HepG2 (cell line): ENCODE measurements around the gene PTH2. TPM values are rescaled to one million over a fixed set of nuclear protein-coding genes. Genes with fewer than 3 reads are reported as not detected.

Experiments
- BRCA1 ChIP-seq: sonication (generic); formaldehyde crosslinking; IDR thresholded peaks from 2 replicates; pipeline ENCODE4 v1.4.0; 2020; ENCODE audit warnings: missing genetic modification reagents
- CENPX ChIP-seq: sonication (generic); formaldehyde crosslinking; IDR thresholded peaks from 2 replicates; pipeline ENCODE4 v1.9.0; 2021; ENCODE audit warnings: mild to moderate bottlenecking, missing genetic modification reagents, moderate library complexity
- DPF2 ChIP-seq: sonication (generic); formaldehyde crosslinking; IDR thresholded peaks from 2 replicates; pipeline ENCODE4 v1.4.0; 2020; ENCODE audit warnings: mild to moderate bottlenecking, low read depth, missing genetic modification reagents, borderline replicate concordance
- EZH2 ChIP-seq: conservative IDR thresholded peaks from 2 replicates; pipeline ENCODE4 v1.6.1; 2012; ENCODE audit warnings: mild to moderate bottlenecking, low read depth, low read length, moderate library complexity
- NFIC ChIP-seq: IDR thresholded peaks from 2 replicates; pipeline ENCODE4 v1.6.1; 2012; ENCODE audit warnings: mild to moderate bottlenecking, low read length, inconsistent platforms
- SOX13 ChIP-seq, 3 experiments: fragments of 450-650 bp in 1 of 3; sonication (generic) in 1 of 3; formaldehyde crosslinking in 1 of 3; IDR thresholded peaks in 2 of 3; conservative IDR thresholded peaks in 1 of 3; 2 replicates each; pipeline versions ENCODE4 v1.5.0 to v1.6.1; 2016 to 2020; ENCODE audit warnings: antibody characterized with exemption in 1 of 3, mild to moderate bottlenecking in 1 of 3, missing compliant biosample characterization in 1 of 3, missing genetic modification reagents in 1 of 3, moderate library complexity in 1 of 3
- USF2 ChIP-seq, 2 experiments: sonication (generic) in 1 of 2; formaldehyde crosslinking in 1 of 2; IDR thresholded peaks; 2 replicates each; pipeline versions ENCODE4 v1.5.1 to v1.6.1; 2011 to 2020; ENCODE audit warnings: borderline replicate concordance in 1 of 2, low read depth in 1 of 2, low read length in 1 of 2, mild to moderate bottlenecking in 1 of 2, missing genetic modification reagents in 1 of 2, moderate library complexity in 1 of 2
- ZFP36L1 ChIP-seq: sonication (generic); formaldehyde crosslinking; IDR thresholded peaks from 2 replicates; pipeline ENCODE4 v1.8.0; 2022; ENCODE audit warnings: mild to moderate bottlenecking, missing genetic modification reagents, moderate library complexity
- ZNF18 ChIP-seq: sonication (generic); formaldehyde crosslinking; IDR thresholded peaks from 2 replicates; pipeline ENCODE4 v1.8.0; 2022; ENCODE audit warnings: mild to moderate bottlenecking, missing genetic modification reagents; ENCODE audit not compliant: insufficient replicate concordance
- ZNF891 ChIP-seq: sonication (generic); formaldehyde crosslinking; IDR thresholded peaks from 2 replicates; pipeline ENCODE4 v1.5.0; 2020; ENCODE audit warnings: mild to moderate bottlenecking, missing genetic modification reagents
- polyA plus RNA-seq, 8 experiments: library from polyadenylated mRNA; depleted of rRNA in 3 of 8; stranded (reverse) in 7 of 8; unstranded in 1 of 8; fragments of >200 nt; fragmentation: Illumina TruSeq in 4 of 8; extraction: Trizol in 4 of 8; gene quantifications; 2 replicates each; pipeline versions ENCODE4 v1.2.1 to v1.2.3, GENCODE V29; 2011 to 2016; ENCODE audit warnings: low read depth in 4 of 8, missing spikeins in 1 of 8, mixed read lengths in 1 of 8; ENCODE audit not compliant: insufficient read depth in 1 of 8
- total RNA-seq, 5 experiments: library from RNA; depleted of rRNA; stranded (reverse); fragments of >200 nt; fragmentation: Illumina TruSeq; extraction: Trizol; gene quantifications; 2 replicates each; pipeline ENCODE4 v1.2.3, GENCODE V29; 2016; ENCODE audit warnings: low read depth in 1 of 5
- TF ChIP-seq, protein P1 (sequence below): sonication (generic); formaldehyde crosslinking; IDR thresholded peaks from 2 replicates; pipeline ENCODE4 v1.5.0; 2020; ENCODE audit warnings: mild to moderate bottlenecking, missing genetic modification reagents, borderline replicate concordance
- TF ChIP-seq, protein P2 (sequence below): IDR thresholded peaks from 2 replicates; pipeline ENCODE4 v1.6.1; 2016; ENCODE audit warnings: mild to moderate bottlenecking, missing biosample characterization, missing genetic modification reagents
- TF ChIP-seq, protein P3 (sequence below): sonication (generic); formaldehyde crosslinking; IDR thresholded peaks from 2 replicates; pipeline ENCODE4 v1.4.0; 2020; ENCODE audit warnings: missing genetic modification reagents, borderline replicate concordance

The PTH2 gene
- total and polyA plus RNA-seq, 2 of the 13 experiments (the other 11 are each of a cell fraction or from before 2014, with no cell fraction given), result not detected

DNA sequence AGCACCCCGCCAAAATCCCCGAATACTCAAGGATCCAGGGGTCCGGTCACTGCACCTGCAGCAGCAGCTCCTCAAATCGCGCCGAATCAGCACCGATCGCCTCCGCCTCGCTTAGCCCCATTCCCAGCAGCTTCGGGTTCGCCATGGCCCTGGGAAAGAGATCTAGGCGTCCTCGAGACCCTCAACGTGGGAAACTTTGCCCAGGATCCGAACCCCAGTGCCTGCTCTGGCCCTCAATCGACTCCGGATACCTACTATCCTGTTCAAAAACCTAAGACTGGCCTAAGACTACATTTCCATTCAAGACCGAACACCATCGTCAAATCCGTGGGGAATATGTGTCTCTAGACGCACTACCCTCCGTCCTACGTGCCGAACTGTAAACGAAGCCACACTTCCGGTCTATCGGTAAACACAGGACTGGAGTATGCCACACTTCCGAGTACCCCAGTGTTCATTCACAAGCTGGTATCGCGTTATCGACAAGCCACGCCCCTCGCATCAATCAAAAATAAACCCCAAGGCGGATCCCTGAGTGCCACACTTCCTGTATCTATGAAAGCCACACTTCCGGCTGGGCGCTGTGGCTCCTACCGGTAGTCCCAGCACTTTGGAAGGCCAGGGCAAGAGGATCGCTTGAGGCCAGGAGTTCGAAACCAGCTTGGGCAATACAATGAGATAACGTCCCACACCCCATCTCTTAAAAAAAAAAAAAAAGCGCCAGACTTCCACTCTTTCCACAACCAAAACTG, 28.4 kb upstream of the PTH2 start, which contains the start of gene PIH1D1 (continued):
- TF ChIP-seq, protein P1, sequence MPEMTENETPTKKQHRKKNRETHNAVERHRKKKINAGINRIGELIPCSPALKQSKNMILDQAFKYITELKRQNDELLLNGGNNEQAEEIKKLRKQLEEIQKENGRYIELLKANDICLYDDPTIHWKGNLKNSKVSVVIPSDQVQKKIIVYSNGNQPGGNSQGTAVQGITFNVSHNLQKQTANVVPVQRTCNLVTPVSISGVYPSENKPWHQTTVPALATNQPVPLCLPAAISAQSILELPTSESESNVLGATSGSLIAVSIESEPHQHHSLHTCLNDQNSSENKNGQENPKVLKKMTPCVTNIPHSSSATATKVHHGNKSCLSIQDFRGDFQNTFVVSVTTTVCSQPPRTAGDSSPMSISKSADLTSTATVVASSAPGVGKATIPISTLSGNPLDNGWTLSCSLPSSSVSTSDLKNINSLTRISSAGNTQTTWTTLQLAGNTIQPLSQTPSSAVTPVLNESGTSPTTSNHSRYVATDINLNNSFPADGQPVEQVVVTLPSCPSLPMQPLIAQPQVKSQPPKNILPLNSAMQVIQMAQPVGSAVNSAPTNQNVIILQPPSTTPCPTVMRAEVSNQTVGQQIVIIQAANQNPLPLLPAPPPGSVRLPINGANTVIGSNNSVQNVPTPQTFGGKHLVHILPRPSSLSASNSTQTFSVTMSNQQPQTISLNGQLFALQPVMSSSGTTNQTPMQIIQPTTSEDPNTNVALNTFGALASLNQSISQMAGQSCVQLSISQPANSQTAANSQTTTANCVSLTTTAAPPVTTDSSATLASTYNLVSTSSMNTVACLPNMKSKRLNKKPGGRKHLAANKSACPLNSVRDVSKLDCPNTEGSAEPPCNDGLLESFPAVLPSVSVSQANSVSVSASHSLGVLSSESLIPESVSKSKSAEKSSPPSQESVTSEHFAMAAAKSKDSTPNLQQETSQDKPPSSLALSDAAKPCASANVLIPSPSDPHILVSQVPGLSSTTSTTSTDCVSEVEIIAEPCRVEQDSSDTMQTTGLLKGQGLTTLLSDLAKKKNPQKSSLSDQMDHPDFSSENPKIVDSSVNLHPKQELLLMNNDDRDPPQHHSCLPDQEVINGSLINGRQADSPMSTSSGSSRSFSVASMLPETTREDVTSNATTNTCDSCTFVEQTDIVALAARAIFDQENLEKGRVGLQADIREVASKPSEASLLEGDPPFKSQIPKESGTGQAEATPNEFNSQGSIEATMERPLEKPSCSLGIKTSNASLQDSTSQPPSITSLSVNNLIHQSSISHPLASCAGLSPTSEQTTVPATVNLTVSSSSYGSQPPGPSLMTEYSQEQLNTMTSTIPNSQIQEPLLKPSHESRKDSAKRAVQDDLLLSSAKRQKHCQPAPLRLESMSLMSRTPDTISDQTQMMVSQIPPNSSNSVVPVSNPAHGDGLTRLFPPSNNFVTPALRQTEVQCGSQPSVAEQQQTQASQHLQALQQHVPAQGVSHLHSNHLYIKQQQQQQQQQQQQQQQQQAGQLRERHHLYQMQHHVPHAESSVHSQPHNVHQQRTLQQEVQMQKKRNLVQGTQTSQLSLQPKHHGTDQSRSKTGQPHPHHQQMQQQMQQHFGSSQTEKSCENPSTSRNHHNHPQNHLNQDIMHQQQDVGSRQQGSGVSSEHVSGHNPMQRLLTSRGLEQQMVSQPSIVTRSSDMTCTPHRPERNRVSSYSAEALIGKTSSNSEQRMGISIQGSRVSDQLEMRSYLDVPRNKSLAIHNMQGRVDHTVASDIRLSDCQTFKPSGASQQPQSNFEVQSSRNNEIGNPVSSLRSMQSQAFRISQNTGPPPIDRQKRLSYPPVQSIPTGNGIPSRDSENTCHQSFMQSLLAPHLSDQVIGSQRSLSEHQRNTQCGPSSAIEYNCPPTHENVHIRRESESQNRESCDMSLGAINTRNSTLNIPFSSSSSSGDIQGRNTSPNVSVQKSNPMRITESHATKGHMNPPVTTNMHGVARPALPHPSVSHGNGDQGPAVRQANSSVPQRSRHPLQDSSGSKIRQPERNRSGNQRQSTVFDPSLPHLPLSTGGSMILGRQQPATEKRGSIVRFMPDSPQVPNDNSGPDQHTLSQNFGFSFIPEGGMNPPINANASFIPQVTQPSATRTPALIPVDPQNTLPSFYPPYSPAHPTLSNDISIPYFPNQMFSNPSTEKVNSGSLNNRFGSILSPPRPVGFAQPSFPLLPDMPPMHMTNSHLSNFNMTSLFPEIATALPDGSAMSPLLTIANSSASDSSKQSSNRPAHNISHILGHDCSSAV, result no peak
- TF ChIP-seq ZFP36L1 (CRISPR knock-in tag) (no peak), BRCA1 (CRISPR knock-in tag) (no peak), SOX13 (IDR thresholded peaks at IDR 0.05) (no peak), SOX13 (CRISPR knock-in tag; conservative IDR thresholded peaks at IDR 0.05 in 1 of 2, IDR thresholded peaks at IDR 0.05 in 1 of 2) (no peak), DPF2 (no peak), ZNF18 (peak; percentile 15), ZNF891 (peak; percentile 42; the same call in 1 of the 2 replicates), USF2 (IDR thresholded peaks at IDR 0.05; ENCODE audit: low read depth, low read length) (no peak), USF2 (CRISPR knock-in tag; IDR thresholded peaks at IDR 0.05; ENCODE audit: borderline replicate concordance) (no peak), CENPX (no peak), EZH2 (no peak), NFIC (no peak)
- TF ChIP-seq, protein P2, sequence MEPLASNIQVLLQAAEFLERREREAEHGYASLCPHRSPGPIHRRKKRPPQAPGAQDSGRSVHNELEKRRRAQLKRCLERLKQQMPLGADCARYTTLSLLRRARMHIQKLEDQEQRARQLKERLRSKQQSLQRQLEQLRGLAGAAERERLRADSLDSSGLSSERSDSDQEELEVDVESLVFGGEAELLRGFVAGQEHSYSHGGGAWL (CRISPR knock-in tag), result no peak
- TF ChIP-seq, protein P3, sequence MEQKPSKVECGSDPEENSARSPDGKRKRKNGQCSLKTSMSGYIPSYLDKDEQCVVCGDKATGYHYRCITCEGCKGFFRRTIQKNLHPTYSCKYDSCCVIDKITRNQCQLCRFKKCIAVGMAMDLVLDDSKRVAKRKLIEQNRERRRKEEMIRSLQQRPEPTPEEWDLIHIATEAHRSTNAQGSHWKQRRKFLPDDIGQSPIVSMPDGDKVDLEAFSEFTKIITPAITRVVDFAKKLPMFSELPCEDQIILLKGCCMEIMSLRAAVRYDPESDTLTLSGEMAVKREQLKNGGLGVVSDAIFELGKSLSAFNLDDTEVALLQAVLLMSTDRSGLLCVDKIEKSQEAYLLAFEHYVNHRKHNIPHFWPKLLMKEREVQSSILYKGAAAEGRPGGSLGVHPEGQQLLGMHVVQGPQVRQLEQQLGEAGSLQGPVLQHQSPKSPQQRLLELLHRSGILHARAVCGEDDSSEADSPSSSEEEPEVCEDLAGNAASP (CRISPR knock-in tag), result no peak
